ENCODE results near the gene HHATL. TPM values are rescaled to one million over a fixed set of nuclear protein-coding genes. Genes with fewer than 3 reads are reported as not detected.

The HHATL gene
- total and polyA plus RNA-seq, 10 of the 15 experiments (the other 5 are each of a cell fraction or from before 2014, with no cell fraction given), result not detected

DNA sequence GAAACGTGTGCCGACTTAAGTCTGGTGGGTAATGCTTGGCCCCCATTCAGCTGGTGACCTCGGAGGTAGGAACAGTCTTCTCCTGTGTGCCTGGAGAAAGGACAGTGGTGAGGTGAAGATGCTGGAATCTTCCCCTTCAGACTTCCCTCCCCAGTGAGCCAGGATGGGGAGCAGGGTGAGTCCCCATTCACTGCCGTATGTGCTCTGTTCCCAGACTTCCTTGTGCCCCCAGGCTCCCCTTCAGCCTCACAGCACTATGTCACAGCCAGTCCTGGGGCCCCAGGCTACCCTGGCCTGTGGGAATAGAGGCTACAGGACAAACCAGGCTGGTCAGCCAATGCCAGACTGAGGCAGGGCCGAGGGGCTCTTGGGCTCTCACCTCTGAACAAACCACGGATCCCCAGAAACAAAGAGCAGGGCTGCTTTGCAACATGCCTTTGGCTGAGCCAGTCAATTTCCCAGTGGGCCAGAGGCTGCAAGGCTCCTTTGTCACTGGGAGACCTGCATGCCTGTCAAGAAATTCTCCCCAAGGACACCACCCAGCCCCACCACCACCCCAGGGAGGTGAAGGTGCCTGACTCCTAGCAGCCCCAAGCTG lies 31.8 kb upstream of the HHATL start:
- H3K4me2 ChIP-seq (ENCODE audit: control insufficient read depth, insufficient read depth), result no peak overlapping the region
- POLR2A ChIA-PET, result no interaction called here
- CTCF ChIA-PET, result no interaction called here
- in situ Hi-C loops (cut with MboI) (no loop called here), intact Hi-C loops (cut with micrococcal nuclease; ENCODE audit: unreplicated experiment) (no loop called here)
- DNase-seq (ENCODE audit: low read depth, low spot score) (no peak), FAIRE-seq (no peak), ATAC-seq (no peak)
- no peaks in the 10 kb centered on the region for H4K20me1 ChIP-seq (ENCODE audit: control insufficient read depth, insufficient read depth)
- no peaks in the 10 kb centered on the region for H3K9me3 ChIP-seq (replicated peaks; ENCODE audit: control insufficient read depth, insufficient read depth, low read length)
- H3K4me1 ChIP-seq (ENCODE audit: control insufficient read depth, insufficient read depth, low read length), result no peaks in the 10 kb centered on the region
- H3K36me3 ChIP-seq (ENCODE audit: control insufficient read depth in 2 of 2, insufficient read depth in 2 of 2, low read length in 1 of 2), result no peaks in the 10 kb centered on the region
- H2AFZ ChIP-seq (ENCODE audit: control insufficient read depth, low read depth, low read length), result no peak overlapping the region
- H3K9ac ChIP-seq (ENCODE audit: control insufficient read depth, insufficient read depth, low read length), result no peak overlapping the region
- SMC1A ChIA-PET (ENCODE audit: uncharacterized antibody, unreplicated experiment), result no interaction called here
- no TSS peak for BruUV-seq (replicated peaks)
- no peaks in the 10 kb centered on the region; a peak in 1 of 4 replicates for H3K27me3 ChIP-seq (replicated peaks in 1 of 2; ENCODE audit: control insufficient read depth in 2 of 2, insufficient read depth in 2 of 2, low read length in 1 of 2)
- H3K4me3 ChIP-seq, result no peak overlapping the region
- WGBS (ENCODE audit: insufficient coverage, insufficient replicate concordance, low lambda C conversion rate, missing lambda C conversion rate), result 42% methylated on average over 6 of the region's 6 CpGs
- no peak overlapping the region for H3K27ac ChIP-seq (ENCODE audit: control insufficient read depth, insufficient read depth)
- RAD21 ChIA-PET (ENCODE audit: unreplicated experiment), result interaction anchor here (0.6 kb wide), 1 partner anchor 131 kb away, joined by 3 read pairs; no protein-coding TSS in a partner anchor
- TF ChIP-seq BACH1 (IDR thresholded peaks at IDR 0.05; ENCODE audit: borderline replicate concordance), result no peak
- TF ChIP-seq CEBPB (IDR thresholded peaks at IDR 0.05; ENCODE audit: borderline replicate concordance in 1 of 2, low read depth in 2 of 2, low read length in 2 of 2), result no peak
- TF ChIP-seq SPI1 (IDR thresholded peaks at IDR 0.05; ENCODE audit: borderline replicate concordance, insufficient read depth, low read depth, low read length), result no peak
- TF ChIP-seq SRF (IDR thresholded peaks at IDR 0.05; ENCODE audit: low read depth in 2 of 2, low read length in 2 of 2), result no peak
- no peak for TF ChIP-seq MYB (IDR thresholded peaks at IDR 0.05; ENCODE audit: borderline replicate concordance, low read depth, low read length)
- no peak for TF ChIP-seq ATF7 (IDR thresholded peaks at IDR 0.05; ENCODE audit: low read depth)
- TF ChIP-seq ESRRA (IDR thresholded peaks at IDR 0.05; ENCODE audit: low read length), result no peak
- TF ChIP-seq, protein P1, sequence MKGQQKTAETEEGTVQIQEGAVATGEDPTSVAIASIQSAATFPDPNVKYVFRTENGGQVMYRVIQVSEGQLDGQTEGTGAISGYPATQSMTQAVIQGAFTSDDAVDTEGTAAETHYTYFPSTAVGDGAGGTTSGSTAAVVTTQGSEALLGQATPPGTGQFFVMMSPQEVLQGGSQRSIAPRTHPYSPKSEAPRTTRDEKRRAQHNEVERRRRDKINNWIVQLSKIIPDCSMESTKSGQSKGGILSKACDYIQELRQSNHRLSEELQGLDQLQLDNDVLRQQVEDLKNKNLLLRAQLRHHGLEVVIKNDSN (IDR thresholded peaks at IDR 0.05; ENCODE audit: borderline replicate concordance, extremely low read length, insufficient read depth, low read depth, low read length), result no peak
- no peak for TF ChIP-seq KLF5 (IDR thresholded peaks at IDR 0.05; ENCODE audit: partially characterized antibody)
- no peak for TF ChIP-seq RAD21 (IDR thresholded peaks at IDR 0.05; ENCODE audit: insufficient read depth, low read depth, low read length)
- no peak for TF ChIP-seq MYC (IDR thresholded peaks at IDR 0.05; ENCODE audit: insufficient read depth, insufficient read length, insufficient replicate concordance, low read length, severe bottlenecking)
- TF ChIP-seq IKZF1 (conservative IDR thresholded peaks at IDR 0.05), result no peak
- no peak for TF ChIP-seq SREBF2 (IDR thresholded peaks at IDR 0.05; ENCODE audit: low read length)
- TF ChIP-seq, protein P2, sequence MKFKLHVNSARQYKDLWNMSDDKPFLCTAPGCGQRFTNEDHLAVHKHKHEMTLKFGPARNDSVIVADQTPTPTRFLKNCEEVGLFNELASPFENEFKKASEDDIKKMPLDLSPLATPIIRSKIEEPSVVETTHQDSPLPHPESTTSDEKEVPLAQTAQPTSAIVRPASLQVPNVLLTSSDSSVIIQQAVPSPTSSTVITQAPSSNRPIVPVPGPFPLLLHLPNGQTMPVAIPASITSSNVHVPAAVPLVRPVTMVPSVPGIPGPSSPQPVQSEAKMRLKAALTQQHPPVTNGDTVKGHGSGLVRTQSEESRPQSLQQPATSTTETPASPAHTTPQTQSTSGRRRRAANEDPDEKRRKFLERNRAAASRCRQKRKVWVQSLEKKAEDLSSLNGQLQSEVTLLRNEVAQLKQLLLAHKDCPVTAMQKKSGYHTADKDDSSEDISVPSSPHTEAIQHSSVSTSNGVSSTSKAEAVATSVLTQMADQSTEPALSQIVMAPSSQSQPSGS (IDR thresholded peaks at IDR 0.05; ENCODE audit: low read length), result no peak
- no peak for TF ChIP-seq ZNF384 (IDR thresholded peaks at IDR 0.05; ENCODE audit: borderline replicate concordance, low read depth, low read length)
- no peaks in the 10 kb centered on the region for H3K79me2 ChIP-seq (ENCODE audit: control insufficient read depth, insufficient read depth, low read length)
